LoVo (cell line): ENCODE measurements around the gene MOB1A.
"Not testable (repeated sequence)": the region's sequence is repeated elsewhere in the genome, so short reads cannot be mapped to it uniquely, and the experiment has no call there.

Experiments used
- DNase-seq: peaks from one replicate; pipeline ENCODE4 v3.0.0-alpha.2; 2016; ENCODE audit warnings: low spot score

MOB1A gene

GRCh38 chr2:74198461-74199274 lies 20.0 kb upstream of the MOB1A start, which contains the start of gene MTHFD2:
MTHFD2 (plus strand) TSS chr2:74198615; CDS start chr2:74198642, 27 bp downstream.
- peak; percentile 97 for DNase-seq

- no peak for DNase-seq
Measured at GRCh38 chr2:74198023-74198460, 19.4 kb upstream of the MOB1A start.

GRCh38 chr2:74197049-74197448 lies 18.4 kb upstream of the MOB1A start:
- no peak for DNase-seq

GRCh38 chr2:74194799-74195198 lies 16.1 kb upstream of the MOB1A start:
- no peak for DNase-seq

GRCh38 chr2:74191596-74192380 lies 13.1 kb upstream of the MOB1A start:
- no peak for DNase-seq

GRCh38 chr2:74188696-74189095 lies 10.0 kb upstream of the MOB1A start:
- DNase-seq, result no peak

GRCh38 chr2:74188018-74188601 lies 9.4 kb upstream of the MOB1A start:
- DNase-seq, result peak; percentile 56

GRCh38 chr2:74186706-74187105 lies 8.0 kb upstream of the MOB1A start:
- not testable (repeated sequence) for DNase-seq

GRCh38 chr2:74186038-74186437 lies 7.4 kb upstream of the MOB1A start:
- DNase-seq, result no peak

- no peak for DNase-seq
Measured at GRCh38 chr2:74183878-74184277, 5.2 kb upstream of the MOB1A start.

- no peak for DNase-seq
Measured at GRCh38 chr2:74181739-74182138, 3.1 kb upstream of the MOB1A start.

- DNase-seq, result no peak
Measured at GRCh38 chr2:74179063-74179865, 585 bp upstream of the MOB1A start.

GRCh38 chr2:74177696-74178095 lies 983 bp downstream of the MOB1A start:
- DNase-seq, result no peak

- no peak for DNase-seq
Measured at GRCh38 chr2:74174909-74175308, 3.8 kb downstream of the MOB1A start.

GRCh38 chr2:74168739-74169138 lies 9.9 kb downstream of the MOB1A start:
- no peak for DNase-seq

- DNase-seq, result no peak
Measured at GRCh38 chr2:74164761-74165160, 13.9 kb downstream of the MOB1A start.

GRCh38 chr2:74162951-74163350 lies 15.7 kb downstream of the MOB1A start:
- no peak for DNase-seq

GRCh38 chr2:74155830-74156229 lies 22.8 kb downstream of the MOB1A start:
- DNase-seq, result no peak

GRCh38 chr2:74152954-74153353 lies 25.7 kb downstream of the MOB1A start:
- DNase-seq, result no peak

- no peak for DNase-seq
Measured at GRCh38 chr2:74149570-74150319, 28.9 kb downstream of the MOB1A start.

- no peak for DNase-seq
Measured at GRCh38 chr2:74149247-74149525, 29.5 kb downstream of the MOB1A start.
